Activated B cell treated with CpG ODN at 0.5 μM for 24 hours (primary cell): Measurements from ENCODE around the gene LOXHD1. TPM values are rescaled to one million over a fixed set of nuclear protein-coding genes. Genes with fewer than 3 reads are reported as not detected.

ENCODE experiments used
- ATAC-seq: fragments of 200-7000 bp; cut with Tn5 transposase; one replicate; pipeline ENCODE4 v1.10.0; 2021; ENCODE audit warnings: low read depth, mild to moderate bottlenecking, moderate library complexity
- CTCF ChIA-PET: fragments of 350-600 bp; sonication (Branson Sonifier 250); formaldehyde crosslinking; loops from one replicate; lab custom pipeline; 2021; ENCODE audit warnings: antibody characterized with exemption; lab: Charles Lee
- POLR2A ChIA-PET: fragments of 350-600 bp; sonication (Branson Sonifier 250); formaldehyde crosslinking; loops from one replicate; lab custom pipeline; 2021; ENCODE audit warnings: antibody characterized with exemption; lab: Charles Lee
- DNase-seq: peaks from one replicate; pipeline ENCODE4 v3.0.0; 2022
- H3K27ac Mint-ChIP-seq: one replicate; pipeline ENCODE4 v1.8.0; 2020; ENCODE audit warnings: mixed read lengths
- H3K27me3 Mint-ChIP-seq: one replicate; pipeline ENCODE4 v1.8.0; 2021; ENCODE audit warnings: mixed read lengths
- H3K36me3 Mint-ChIP-seq: one replicate; pipeline ENCODE4 v1.8.0; 2021; ENCODE audit warnings: low read depth, mixed read lengths
- H3K4me1 Mint-ChIP-seq: one replicate; pipeline ENCODE4 v1.8.0; 2021; ENCODE audit warnings: mixed read lengths
- H3K4me3 Mint-ChIP-seq: one replicate; pipeline ENCODE4 v1.8.0; 2020; ENCODE audit warnings: mild to moderate bottlenecking, mixed read lengths
- H3K9me3 Mint-ChIP-seq: one replicate; pipeline ENCODE4 v1.8.0; 2020; ENCODE audit warnings: mixed read lengths
- CTCF ChIP-seq: fragments of 200-600 bp; IDR thresholded peaks from one replicate; pipeline ENCODE4 v1.8.0; 2022; ENCODE audit warnings: antibody characterized with exemption, mild to moderate bottlenecking
- intact Hi-C: fragments of 100-400 bp; cut with micrococcal nuclease; formaldehyde crosslinking; loops from one replicate; pipeline ENCODE4 v1.15.1; 2024
- total RNA-seq: library from RNA; stranded (reverse); gene quantifications from 2 replicates; pipeline ENCODE4 v1.2.3, GENCODE V29; 2022

Gene LOXHD1
- total RNA-seq, 1 donor from 2014 or later, result not detected

GRCh38 chr18:46464926-46465655 lies 191.9 kb downstream of the LOXHD1 start:
- DNase-seq (no peak), ATAC-seq (no peak)
- H3K36me3 Mint-ChIP-seq, result no peaks in the 10 kb centered on the region
- H3K4me3 Mint-ChIP-seq, result no peak overlapping the region
- peaks cover 12% of the 10 kb centered on the region for H3K27me3 Mint-ChIP-seq
- no peaks in the 10 kb centered on the region for H3K4me1 Mint-ChIP-seq
- POLR2A ChIA-PET, result no interaction called here
- CTCF ChIA-PET, result no interaction called here
- no peak for TF ChIP-seq CTCF
- intact Hi-C loops, result no loop called here
- H3K27ac Mint-ChIP-seq, result no peak overlapping the region
- no peaks in the 10 kb centered on the region for H3K9me3 Mint-ChIP-seq

- no peak overlapping the region for H3K4me3 Mint-ChIP-seq
- DNase-seq (no peak), ATAC-seq (no peak)
- CTCF ChIA-PET, result no interaction called here
- no peaks in the 10 kb centered on the region for H3K4me1 Mint-ChIP-seq
- intact Hi-C loops, result no loop called here
- TF ChIP-seq CTCF, result no peak
- H3K27ac Mint-ChIP-seq, result no peak overlapping the region
- H3K36me3 Mint-ChIP-seq, result no peaks in the 10 kb centered on the region
- peaks cover 16% of the 10 kb centered on the region for H3K27me3 Mint-ChIP-seq
- no peaks in the 10 kb centered on the region for H3K9me3 Mint-ChIP-seq
- POLR2A ChIA-PET, result no interaction called here
These were observed 194.5 kb downstream of the LOXHD1 start for GRCh38 chr18:46462523-46462922.

GRCh38 chr18:46461993-46462392 lies 195.0 kb downstream of the LOXHD1 start:
- Mint-ChIP-seq H3K36me3 (no peaks in the 10 kb centered on the region), H3K27ac (no peak overlapping the region), H3K9me3 (no peaks in the 10 kb centered on the region), H3K27me3 (peaks cover 16% of the 10 kb centered on the region), H3K4me3 (no peak overlapping the region), H3K4me1 (no peaks in the 10 kb centered on the region)
- ATAC-seq (no peak), DNase-seq (no peak)
- ChIA-PET CTCF (no interaction called here), POLR2A (no interaction called here)
- no peak for TF ChIP-seq CTCF
- intact Hi-C loops, result no loop called here

- POLR2A ChIA-PET, result no interaction called here
- Mint-ChIP-seq H3K4me1 (no peaks in the 10 kb centered on the region), H3K4me3 (no peak overlapping the region), H3K9me3 (no peaks in the 10 kb centered on the region), H3K27ac (no peak overlapping the region), H3K36me3 (no peaks in the 10 kb centered on the region), H3K27me3 (peaks cover 13% of the 10 kb centered on the region)
- intact Hi-C loops, result no loop called here
- TF ChIP-seq CTCF, result no peak
- DNase-seq, result no peak
- no peak for ATAC-seq
- CTCF ChIA-PET, result no interaction called here
These were observed 196.3 kb downstream of the LOXHD1 start for GRCh38 chr18:46460754-46461153.

GRCh38 chr18:46459789-46460455 lies 197.1 kb downstream of the LOXHD1 start:
- H3K9me3 Mint-ChIP-seq, result no peaks in the 10 kb centered on the region
- intact Hi-C loops, result no loop called here
- no peaks in the 10 kb centered on the region for H3K36me3 Mint-ChIP-seq
- ChIA-PET POLR2A (no interaction called here), CTCF (no interaction called here)
- no peak overlapping the region for H3K4me3 Mint-ChIP-seq
- peaks cover 11% of the 10 kb centered on the region for H3K27me3 Mint-ChIP-seq
- no peaks in the 10 kb centered on the region for H3K4me1 Mint-ChIP-seq
- ATAC-seq, result no peak
- no peak for DNase-seq
- no peak overlapping the region for H3K27ac Mint-ChIP-seq
- no peak for TF ChIP-seq CTCF
